GM18868 (cell line): ENCODE measurements around the gene TMEM125.

Experiments
- ATAC-seq: cut with Tn5 transposase; IDR thresholded peaks from one replicate; pipeline ENCODE4 v1.9.1; 2021; ENCODE audit warnings: mild to moderate bottlenecking, moderate library complexity; ENCODE audit not compliant: unreplicated experiment

TMEM125 gene

DNA sequence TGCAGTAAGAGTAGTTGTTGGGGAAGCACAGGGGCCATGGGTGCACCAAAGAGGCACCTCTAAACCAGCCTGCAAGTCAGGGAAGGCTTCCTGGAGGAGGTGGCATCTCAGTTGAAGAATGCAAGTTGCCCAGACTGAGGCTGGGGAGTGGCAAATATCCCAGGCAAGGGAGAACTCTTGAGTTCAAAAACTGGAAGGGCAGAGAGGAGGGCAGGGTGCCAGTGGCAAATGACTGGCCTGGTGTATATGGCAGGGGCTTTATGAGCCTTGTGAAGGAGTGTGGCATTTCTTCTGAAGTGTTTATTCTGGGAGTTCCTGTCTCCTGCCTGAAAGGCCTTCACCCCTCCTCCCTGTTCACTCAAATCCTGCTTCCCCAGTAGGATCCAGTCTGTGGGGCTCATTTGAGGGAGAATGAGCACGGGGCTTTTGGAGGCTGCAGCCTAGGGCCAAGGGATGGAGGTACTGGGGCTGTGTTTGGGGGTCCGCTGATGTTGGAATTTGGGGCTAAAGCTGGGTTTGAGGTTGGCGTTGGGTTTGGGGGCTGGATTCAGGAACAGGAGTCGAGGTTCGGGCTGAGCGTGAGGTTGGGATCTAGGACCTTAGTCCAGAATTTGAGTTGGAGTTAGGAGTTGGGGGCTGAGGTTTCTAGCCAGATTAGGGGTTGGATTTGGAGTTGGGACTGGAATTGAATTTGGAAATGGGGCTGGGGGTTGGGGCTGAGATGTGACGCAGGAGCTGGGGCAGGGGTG lies at the start of gene TMEM125:
TMEM125 (plus strand) TSS at position 357 of the 749 bp plus-strand sequence. CDS start 2,740 bp downstream, outside the sequence.
- ATAC-seq = no peak

- ATAC-seq = peak; percentile 70
These were observed 48.6 kb upstream of the TMEM125 start for GRCh38 chr1:43220905-43221778.

DNA sequence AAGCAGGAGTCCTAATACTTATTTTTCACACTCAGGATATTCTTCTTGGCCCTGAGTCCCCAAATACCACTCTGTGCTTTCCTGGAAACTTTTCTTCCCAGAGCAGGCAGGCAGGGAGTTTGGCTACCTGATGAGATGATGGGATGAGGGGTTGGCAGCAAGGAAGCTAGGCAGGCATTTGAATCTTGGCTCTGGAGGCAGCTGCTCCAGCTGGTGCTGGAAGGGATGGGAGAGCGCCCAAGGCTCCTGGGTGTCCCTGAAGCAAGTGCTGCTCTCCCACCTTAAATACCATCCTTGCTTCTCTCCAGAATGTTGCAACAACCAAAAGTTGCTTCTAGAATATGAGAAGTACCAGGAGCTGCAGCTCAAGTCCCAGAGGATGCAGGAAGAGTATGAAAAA lies 48.0 kb upstream of the TMEM125 start:
- ATAC-seq = no peak

GRCh38 chr1:43222879-43223278 lies 46.9 kb upstream of the TMEM125 start:
- no peak for ATAC-seq

- ATAC-seq = no peak
These were observed 44.6 kb upstream of the TMEM125 start for GRCh38 chr1:43225168-43225567.

GRCh38 chr1:43227143-43227764 lies 42.5 kb upstream of the TMEM125 start:
- ATAC-seq = no peak

- ATAC-seq = no peak
These were observed 39.7 kb upstream of the TMEM125 start for GRCh38 chr1:43229826-43230780.

DNA sequence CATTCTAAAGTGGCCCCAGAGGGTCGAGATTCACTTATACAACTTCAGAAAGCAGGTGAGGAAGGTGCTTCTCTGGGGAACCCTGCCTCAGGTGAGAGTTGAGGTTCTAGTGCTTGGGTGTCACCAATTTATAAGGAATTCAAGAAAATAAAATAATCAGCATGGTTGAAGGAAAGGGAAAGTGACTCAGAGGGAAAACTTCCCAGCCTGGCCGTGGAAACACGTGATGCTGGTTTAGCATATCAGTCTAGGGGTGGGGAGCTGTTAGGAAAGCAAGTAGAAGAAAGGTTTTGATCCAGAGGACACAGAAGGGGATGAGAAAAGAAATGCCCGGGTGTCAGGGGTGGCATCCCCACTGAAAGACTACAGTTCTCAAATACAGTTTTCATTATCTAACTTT lies 37.7 kb upstream of the TMEM125 start:
- no peak for ATAC-seq

GRCh38 chr1:43232482-43232881 lies 37.3 kb upstream of the TMEM125 start:
- ATAC-seq = no peak

GRCh38 chr1:43233631-43234030 lies 36.2 kb upstream of the TMEM125 start:
- ATAC-seq = no peak

DNA sequence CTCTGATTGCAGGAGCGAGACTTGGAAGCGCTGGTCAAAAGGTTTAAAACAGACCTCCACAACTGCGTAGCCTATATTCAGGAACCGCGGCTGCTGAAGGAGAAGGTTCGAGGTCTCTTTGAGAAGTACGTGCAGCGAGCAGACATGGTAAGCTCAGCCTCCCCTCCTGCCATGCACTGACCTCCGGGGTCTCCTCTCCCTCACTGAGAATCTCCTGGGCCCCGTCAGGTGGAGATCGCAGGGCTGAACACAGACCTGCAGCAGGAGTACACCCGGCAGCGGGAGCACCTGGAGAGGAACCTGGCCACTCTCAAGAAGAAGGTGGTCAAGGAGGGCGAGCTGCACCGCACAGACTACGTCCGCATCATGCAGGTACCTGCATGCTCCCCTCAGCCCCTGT lies 35.5 kb upstream of the TMEM125 start:
- ATAC-seq = no peak

DNA sequence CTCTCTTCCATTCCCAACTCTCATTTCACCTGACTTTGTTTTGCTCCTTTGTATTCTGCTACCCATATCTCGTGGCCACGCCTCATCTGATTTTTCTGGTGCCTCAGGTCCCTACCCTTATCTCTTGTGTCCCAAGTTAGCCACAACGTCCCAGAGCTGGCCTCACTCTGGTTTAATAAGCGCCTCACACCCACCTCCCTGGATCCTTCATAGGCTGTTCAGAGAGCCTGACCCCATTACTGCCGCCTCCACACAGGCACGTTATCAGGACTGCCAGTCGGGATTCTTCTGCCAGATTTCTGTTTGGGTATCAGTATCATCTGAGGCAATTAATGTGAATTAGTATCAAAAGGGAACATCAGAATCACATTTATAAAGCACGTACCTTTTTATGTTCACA lies 34.7 kb upstream of the TMEM125 start:
- ATAC-seq = no peak

- no peak for ATAC-seq
These were observed 34.2 kb upstream of the TMEM125 start for GRCh38 chr1:43235451-43236121.

- no peak for ATAC-seq
These were observed 32.7 kb upstream of the TMEM125 start for GRCh38 chr1:43237121-43237520.

- no peak for ATAC-seq
These were observed 31.7 kb upstream of the TMEM125 start for GRCh38 chr1:43238085-43238484.

DNA sequence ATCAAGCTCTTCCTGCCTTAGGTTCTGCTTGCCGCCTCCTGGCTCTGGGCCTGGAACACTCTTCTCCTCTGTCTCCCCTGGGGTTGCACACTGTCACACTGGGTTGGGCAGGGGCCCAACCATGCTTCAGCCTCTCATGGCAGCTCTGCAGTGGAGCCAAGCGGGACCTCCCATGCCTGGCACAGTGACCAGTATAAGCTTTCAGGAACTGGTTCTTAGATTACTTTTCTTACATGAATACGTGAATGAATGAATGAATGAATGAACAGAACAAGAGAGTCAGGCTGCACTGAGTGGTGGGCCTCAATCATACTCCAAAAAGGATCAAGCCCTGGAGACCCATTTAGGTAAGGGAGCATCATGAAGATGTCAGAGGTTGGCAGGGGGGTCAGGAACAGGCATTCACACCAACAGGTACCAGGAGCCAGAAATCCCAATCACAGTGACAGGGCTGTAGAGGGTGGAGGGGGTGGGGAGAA lies 30.8 kb upstream of the TMEM125 start:
- no peak for ATAC-seq

DNA sequence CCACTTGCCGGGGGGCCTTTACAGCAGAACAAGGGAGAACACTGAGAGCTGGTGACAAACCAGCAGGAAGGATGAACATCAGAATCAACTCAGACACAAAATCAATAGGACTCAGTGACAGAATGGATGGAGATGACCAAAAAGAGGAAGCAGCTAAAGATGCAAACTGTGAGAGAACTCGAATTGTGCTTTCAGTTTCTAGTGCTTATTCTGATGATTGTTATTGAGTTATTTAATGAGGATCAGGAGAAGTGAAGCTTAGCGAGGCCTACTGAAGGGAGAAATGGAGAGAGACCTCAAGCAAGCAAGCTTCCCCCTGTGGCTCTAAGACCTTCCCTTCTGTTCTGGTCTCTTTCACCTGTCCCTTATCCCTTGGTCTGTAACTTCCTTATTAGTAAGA lies 30.3 kb upstream of the TMEM125 start:
- peak; percentile 72 for ATAC-seq

GRCh38 chr1:43241413-43241836 lies 28.4 kb upstream of the TMEM125 start:
- ATAC-seq = no peak

GRCh38 chr1:43243299-43243698 lies 26.5 kb upstream of the TMEM125 start:
- no peak for ATAC-seq
